H1 (cell line): ENCODE results near the gene DOLK. TPM values are rescaled to one million over a fixed set of nuclear protein-coding genes. Genes with fewer than 3 reads are reported as not detected.

Experiments used
- CHD1 ChIP-seq: IDR thresholded peaks from 2 replicates; pipeline ENCODE4 v1.6.1; 2012; ENCODE audit warnings: low read depth, low read length, improper control_type of control experiment
- CHD2 ChIP-seq: IDR thresholded peaks from 2 replicates; pipeline ENCODE4 v1.6.1; 2012; ENCODE audit warnings: low read length, improper control_type of control experiment
- JUN ChIP-seq: IDR thresholded peaks from 2 replicates; pipeline ENCODE4 v1.6.1; 2011; ENCODE audit warnings: low read depth, mild to moderate bottlenecking, improper control_type of control experiment, low read length
- NANOG ChIP-seq: IDR thresholded peaks from 2 replicates; pipeline ENCODE4 v1.6.1; 2011; ENCODE audit warnings: low read length, low read depth, mild to moderate bottlenecking, inconsistent platforms; ENCODE audit not compliant: insufficient read depth, poor library complexity, severe bottlenecking
- POLR2A ChIP-seq, 2 experiments: IDR thresholded peaks; 1 replicate in 1 of 2; 2 replicates in 1 of 2; pipeline ENCODE4 v1.6.1; 2011; ENCODE audit warnings: low read depth in 2 of 2, low read length in 2 of 2, mild to moderate bottlenecking in 2 of 2; ENCODE audit errors: control extremely low read depth in 1 of 2
- TAF1 ChIP-seq: IDR thresholded peaks from 2 replicates; pipeline ENCODE4 v1.6.1; 2011; ENCODE audit warnings: mild to moderate bottlenecking, low read depth, low read length
- polyA plus RNA-seq, 7 experiments: library from polyadenylated mRNA; depleted of rRNA in 3 of 7; stranded (reverse) in 5 of 7; unstranded in 2 of 7; fragments of >200 nt in 5 of 7; fragments of 200-250 nt in 2 of 7; gene quantifications; 1 replicate in 5 of 7; 2 replicates in 1 of 7; 4 replicates in 1 of 7; pipeline versions ENCODE4 v1.2.1 to v1.2.3, GENCODE V29; 2011 to 2013; ENCODE audit warnings: missing spikeins in 2 of 7, mixed read lengths in 2 of 7
- total RNA-seq: library from RNA; stranded (reverse); fragmentation: NEBNext Ultra II Directional; extraction: Animal tissue kit (Norgen Biotek cat#: 25700); gene quantifications from 2 replicates; pipeline ENCODE4 v1.2.1, GENCODE V29; 2021

Gene DOLK
- total and polyA plus RNA-seq, 2 of the 8 experiments (the other 6 are each of a cell fraction or from before 2014, with no cell fraction given), result 17.2 to 44.3 TPM

GRCh38 chr9:128918921-128919320, 28.5 kb downstream of the DOLK start (continued):
- TF ChIP-seq POLR2A (IDR thresholded peaks at IDR 0.05; ENCODE audit: control extremely low read depth in 1 of 2, low read depth in 2 of 2, low read length in 2 of 2) (no peak), JUN (no peak), TAF1 (no peak), CHD1 (no peak), NANOG (no peak), CHD2 (no peak)
